ENCODE results near the gene SWSAP1. TPM values are rescaled to one million over a fixed set of nuclear protein-coding genes. Genes with fewer than 3 reads are reported as not detected.

SWSAP1 gene
- total and polyA plus RNA-seq, 9 of the 15 experiments (the other 6 are each of a cell fraction or from before 2014, with no cell fraction given), result 0.18 to 2.8 (median 1.7) TPM

GRCh38 chr19:11370744-11371143 is 3.7 kb upstream of the SWSAP1 start:
- no peak for ATAC-seq
- Histone ChIP-seq H4K20me1 (replicated peaks; ENCODE audit: control insufficient read depth, insufficient read depth, low read length) (peaks cover 11% of the 10 kb centered on the region; the same call in 1 of the 2 replicates), H3K4me3 (no peak overlapping the region), H3K36me3 (ENCODE audit: control insufficient read depth, insufficient read depth, low read length) (0 out of 3 replicates have a peak, but pooled peaks cover 2% of the 10 kb centered on the region), H3K9me1 (ENCODE audit: control insufficient read depth, insufficient read depth, low read length) (no peaks in the 10 kb centered on the region), H3K9ac (ENCODE audit: insufficient read depth in 1 of 2, low read depth in 2 of 2, low read length in 2 of 2) (no peak overlapping the region), H3K4me1 (replicated peaks in 1 of 2; ENCODE audit: control insufficient read depth in 2 of 2, insufficient read depth in 2 of 2, low read length in 2 of 2) (peaks cover 12 to 18% of the 10 kb centered on the region in 2 experiments; a peak in 4 of 5 replicates), H3K27ac (ENCODE audit: extremely low read depth, low read depth, low read length) (no peak overlapping the region), H3K4me2 (ENCODE audit: insufficient read depth, low read length) (no peak overlapping the region), H3K9me3 (replicated peaks; ENCODE audit: control insufficient read depth, insufficient read depth, low read depth, low read length) (no peaks in the 10 kb centered on the region), H3K27me3 (ENCODE audit: control insufficient read depth in 2 of 2, insufficient read depth in 2 of 2, low read length in 2 of 2) (no peaks in the 10 kb centered on the region), H3K79me2 (ENCODE audit: control insufficient read depth, insufficient read depth, low read length) (peaks cover 14% of the 10 kb centered on the region; the same call in 2 of the 3 replicates), H2AFZ (ENCODE audit: low read depth, low read length) (no peak overlapping the region)
- ChIA-PET POLR2A (interaction anchor here (0.6 to 1.7 kb wide), 2 partner anchors 10 to 191 kb away, joined by 3 to 7 read pairs; no protein-coding TSS in a partner anchor), CTCF (ENCODE audit: low intra/inter-chr PET ratio) (no interaction called here)
- DNase-seq (ENCODE audit: extremely low read depth in 1 of 4, low spot score in 3 of 4), result no peak
- intact Hi-C loops (cut with micrococcal nuclease), result no loop called here
- TF ChIP-seq MNT (conservative IDR thresholded peaks at IDR 0.05) (no peak), ZNF644 (tag; IDR thresholded peaks at IDR 0.05; ENCODE audit: low read depth) (no peak), MCM2 (IDR thresholded peaks at IDR 0.05; ENCODE audit: low read depth) (no peak), ZNF766 (CRISPR knock-in tag; conservative IDR thresholded peaks at IDR 0.05) (no peak), ELF2 (CRISPR knock-in tag; IDR thresholded peaks at IDR 0.05) (no peak)
- in situ Hi-C loops (cut with MboI), result no loop called here
- 56% methylated on average over 2 of the region's 2 CpGs for WGBS (ENCODE audit: insufficient coverage, low coverage, missing lambda C conversion rate)
- no TSS peak for BruUV-seq (replicated peaks)
- FAIRE-seq, result no peak
